Activated CD4-positive, alpha-beta T cell treated with anti-CD3 and anti-CD28 coated beads, Interleukin-2, amount 50 U/mL, for 16 hours (primary cell): Measurements from ENCODE around the gene CNGA1.
A peak's percentile ranks its signal among the peaks of the same experiment; 100 is the strongest.
"Not testable (repeated sequence)": the region's sequence is repeated elsewhere in the genome, so short reads cannot be mapped to it uniquely, and the experiment has no call there.

Source experiments
- DNase-seq: peaks from one replicate; pipeline ENCODE4 v3.0.0-alpha.2; 2020

The CNGA1 gene

GRCh38 chr4:48028696-48029095 lies 12.2 kb upstream of the CNGA1 start:
- no peak for DNase-seq

GRCh38 chr4:48027653-48028052 lies 11.2 kb upstream of the CNGA1 start:
- DNase-seq = no peak

- DNase-seq = no peak
Observed at GRCh38 chr4:48025005-48025404, 8.5 kb upstream of the CNGA1 start.

GRCh38 chr4:48024522-48024921 lies 8.0 kb upstream of the CNGA1 start:
- DNase-seq = no peak

GRCh38 chr4:48022192-48022799 lies 5.8 kb upstream of the CNGA1 start:
- DNase-seq = no peak

GRCh38 chr4:48021100-48021499 lies 4.6 kb upstream of the CNGA1 start:
- DNase-seq = no peak

GRCh38 chr4:48018112-48018511 lies 1.6 kb upstream of the CNGA1 start:
- DNase-seq = no peak

GRCh38 chr4:48017108-48017571 lies 659 bp upstream of the CNGA1 start:
- no peak for DNase-seq

- DNase-seq = no peak
Observed at GRCh38 chr4:48015678-48016077, 803 bp downstream of the CNGA1 start.

GRCh38 chr4:48015216-48015615 lies 1.3 kb downstream of the CNGA1 start:
- DNase-seq = no peak

GRCh38 chr4:48012824-48013223 lies 3.7 kb downstream of the CNGA1 start:
- DNase-seq = no peak

GRCh38 chr4:48011722-48012121 lies 4.8 kb downstream of the CNGA1 start:
- DNase-seq = no peak

- not testable (repeated sequence) for DNase-seq
Observed at GRCh38 chr4:48010906-48011305, 5.6 kb downstream of the CNGA1 start.

GRCh38 chr4:48008021-48008596 lies 8.4 kb downstream of the CNGA1 start:
- DNase-seq = no peak

- no peak for DNase-seq
Observed at GRCh38 chr4:48005781-48006180, 10.7 kb downstream of the CNGA1 start.

- peak; percentile 21 for DNase-seq
Observed at GRCh38 chr4:48003568-48003967, 12.9 kb downstream of the CNGA1 start.

GRCh38 chr4:48002267-48002666 lies 14.2 kb downstream of the CNGA1 start:
- no peak for DNase-seq

- DNase-seq = no peak
Observed at GRCh38 chr4:47996021-47996420, 20.5 kb downstream of the CNGA1 start.

- not testable (repeated sequence) for DNase-seq
Observed at GRCh38 chr4:47992475-47992874, 24.0 kb downstream of the CNGA1 start.

GRCh38 chr4:47990145-47990544 lies 26.3 kb downstream of the CNGA1 start:
- DNase-seq = no peak

GRCh38 chr4:47974566-47974965 lies 41.9 kb downstream of the CNGA1 start:
- no peak for DNase-seq

- no peak for DNase-seq
Observed at GRCh38 chr4:47972721-47973120, 43.8 kb downstream of the CNGA1 start.

GRCh38 chr4:47972181-47972580 lies 44.3 kb downstream of the CNGA1 start:
- DNase-seq = no peak

- no peak for DNase-seq
Observed at GRCh38 chr4:47968847-47969246, 47.6 kb downstream of the CNGA1 start.

- DNase-seq = no peak
Observed at GRCh38 chr4:47954677-47955076, 61.8 kb downstream of the CNGA1 start.
